ENCODE measurements around the gene NUDT6.
A peak's percentile ranks its signal among the peaks of the same experiment; 100 is the strongest.
"Not testable (repeated sequence)": the region's sequence is repeated elsewhere in the genome, so short reads cannot be mapped to it uniquely, and the experiment has no call there.

Gene NUDT6

DNA sequence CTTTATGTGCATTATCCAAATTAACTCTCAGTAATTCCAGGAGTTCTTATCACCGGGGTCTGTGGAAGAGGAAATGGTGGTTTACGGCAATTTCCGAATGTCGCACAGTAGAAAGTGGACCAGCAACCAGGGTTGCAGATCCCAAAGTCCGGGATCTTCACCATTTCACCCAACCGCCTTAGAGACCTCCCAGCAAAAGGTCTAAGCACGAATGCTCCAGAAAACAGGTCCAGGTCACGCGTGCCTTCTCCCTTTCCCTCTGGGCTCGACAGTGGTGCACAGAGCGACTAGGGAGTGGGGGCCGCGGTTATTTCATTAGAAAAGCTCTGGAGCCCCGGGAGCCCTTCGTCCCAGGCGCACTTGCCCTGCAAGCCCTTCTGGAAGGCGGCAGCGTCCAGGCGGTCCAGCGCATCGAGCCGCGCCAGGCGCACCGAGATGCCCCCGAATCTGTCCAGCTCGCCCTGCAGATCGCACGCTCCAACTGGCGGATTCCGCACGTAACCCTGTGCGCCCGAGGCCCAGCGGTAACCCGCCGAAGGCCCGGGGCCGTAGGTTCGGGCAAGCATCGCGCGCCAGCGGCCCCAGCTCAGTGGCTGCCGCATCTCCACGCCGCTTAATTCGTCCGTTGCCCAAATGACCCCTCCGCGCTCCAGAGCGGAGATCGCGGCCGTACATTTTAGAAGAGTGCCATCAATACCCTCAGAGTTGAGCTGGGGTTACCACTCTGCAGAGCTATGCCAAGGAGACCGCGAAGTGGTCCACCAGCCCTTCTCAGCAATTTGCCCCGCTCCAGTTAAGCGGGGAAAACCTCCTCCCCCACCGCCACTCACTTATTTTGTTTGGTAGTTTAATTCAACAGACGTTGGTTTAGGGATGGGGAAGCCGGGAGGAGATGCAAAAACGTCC, at the start of gene NUDT6:
Gene NUDT6, minus strand, starts transcription at position 627 of the 906 bp plus-strand sequence. Its CDS starts 25 bp downstream, at position 602.
- peak; percentile 66 for DNase-seq

- DNase-seq: no peak
Measured at GRCh38 chr4:122968227-122968812, 45.9 kb upstream of the NUDT6 start.

GRCh38 chr4:122967231-122967630, 44.8 kb upstream of the NUDT6 start:
- no peak for DNase-seq

- no peak for DNase-seq
Measured at GRCh38 chr4:122966201-122966600, 43.8 kb upstream of the NUDT6 start.

GRCh38 chr4:122963216-122963615, 40.8 kb upstream of the NUDT6 start:
- DNase-seq: no peak

DNA sequence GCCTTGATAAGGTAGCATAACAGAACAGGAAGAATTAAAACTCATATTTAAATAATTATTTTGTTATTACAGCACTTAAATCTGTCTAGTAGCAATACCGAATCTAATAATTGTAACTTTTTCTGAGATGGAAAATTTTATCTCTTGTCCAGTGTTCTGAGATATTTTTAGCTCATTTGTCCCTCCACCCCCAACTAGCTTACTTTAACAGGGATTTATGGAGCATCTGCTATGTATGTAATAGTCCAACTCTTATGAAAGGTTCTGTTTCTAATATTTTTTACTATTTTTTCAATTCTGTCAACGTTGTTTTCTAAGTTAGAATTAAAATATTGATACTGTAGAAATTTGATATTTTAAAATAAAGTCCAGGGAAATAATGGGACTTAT, 38.2 kb upstream of the NUDT6 start:
- DNase-seq: no peak

- DNase-seq: no peak
Measured at GRCh38 chr4:122959981-122960610, 37.7 kb upstream of the NUDT6 start.

DNA sequence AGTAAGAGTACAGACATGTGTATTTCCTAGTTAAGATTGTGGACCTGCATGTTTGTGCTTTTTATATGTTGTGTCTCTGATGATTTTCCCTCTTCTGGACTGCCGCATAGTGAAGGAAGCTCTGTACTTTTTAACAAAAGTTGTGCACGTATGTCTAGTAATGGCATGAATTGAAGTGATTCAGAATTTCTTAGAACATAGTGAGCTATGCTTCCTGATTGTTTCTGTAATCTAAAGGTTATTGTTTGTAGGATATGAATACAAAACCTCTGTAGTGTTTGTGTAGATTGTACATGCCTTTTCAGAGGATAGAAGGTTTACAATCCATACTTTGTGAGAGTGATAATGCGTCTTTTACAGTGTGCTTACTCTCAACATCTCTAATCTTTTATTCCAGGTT, 37.0 kb upstream of the NUDT6 start:
- DNase-seq: no peak

GRCh38 chr4:122958505-122958904, 36.1 kb upstream of the NUDT6 start:
- DNase-seq: no peak

DNA sequence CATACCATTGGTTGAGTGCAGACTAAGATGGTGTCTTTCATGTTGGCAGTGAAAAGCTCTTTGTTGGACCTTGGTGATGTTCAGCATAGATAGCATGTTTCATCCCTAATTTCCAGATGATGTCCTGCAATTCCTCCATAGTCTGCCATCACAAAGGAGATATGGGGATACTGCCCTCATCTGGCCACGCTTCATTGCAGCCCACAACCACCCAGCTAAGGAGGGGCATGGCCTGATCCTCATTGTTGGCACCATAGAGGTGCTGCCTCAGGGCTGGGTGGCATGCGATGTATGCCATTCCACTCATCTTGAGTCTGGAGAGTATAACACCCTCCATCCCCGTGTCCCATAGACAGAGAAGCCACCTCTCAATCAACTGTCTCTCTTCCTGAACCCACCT, 31.5 kb upstream of the NUDT6 start:
- no peak for DNase-seq

- no peak for DNase-seq
Measured at GRCh38 chr4:122952028-122952427, 29.6 kb upstream of the NUDT6 start.

GRCh38 chr4:122948671-122949070, 26.3 kb upstream of the NUDT6 start:
- DNase-seq: no peak

DNA sequence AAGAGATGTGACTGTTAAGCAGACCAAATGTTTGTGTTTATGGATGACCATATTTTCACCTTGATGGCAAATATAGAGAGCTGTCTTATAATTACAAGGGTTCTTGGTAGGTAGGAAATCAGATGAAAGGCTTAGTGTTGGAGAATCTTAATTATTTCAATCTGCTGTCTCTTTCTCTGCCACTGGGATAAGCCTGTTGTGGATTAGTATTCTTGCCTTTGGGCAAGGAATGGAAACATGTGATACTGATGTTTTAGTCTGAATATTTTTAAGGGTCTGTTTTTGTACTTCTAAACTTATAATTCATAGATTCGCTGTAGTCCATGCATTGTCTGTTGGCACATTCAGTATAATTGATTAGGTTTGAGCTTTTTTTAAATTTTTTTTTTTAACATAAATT, 23.7 kb upstream of the NUDT6 start:
- no peak for DNase-seq

DNA sequence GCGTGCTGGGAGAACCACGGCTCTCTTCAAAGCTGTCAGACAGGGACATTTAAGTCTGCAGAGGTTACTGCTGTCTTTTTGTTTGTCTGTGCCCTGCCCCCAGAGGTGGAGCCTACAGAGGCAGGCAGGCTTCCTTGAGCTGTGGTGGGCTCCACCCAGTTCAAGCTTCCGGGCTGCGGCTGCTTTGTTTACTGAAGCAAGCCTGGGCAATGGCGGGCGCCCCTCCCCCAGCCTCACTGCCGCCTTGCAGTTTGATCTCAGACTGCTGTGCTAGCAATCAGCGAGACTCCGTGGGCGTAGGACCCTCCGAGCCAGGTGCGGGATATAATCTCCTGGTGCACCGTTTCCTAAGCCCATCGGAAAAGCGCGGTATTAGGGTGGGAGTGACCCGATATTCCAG, 22.7 kb upstream of the NUDT6 start:
- DNase-seq: not testable (repeated sequence)

GRCh38 chr4:122932763-122933162, 10.4 kb upstream of the NUDT6 start:
- DNase-seq: no peak

DNA sequence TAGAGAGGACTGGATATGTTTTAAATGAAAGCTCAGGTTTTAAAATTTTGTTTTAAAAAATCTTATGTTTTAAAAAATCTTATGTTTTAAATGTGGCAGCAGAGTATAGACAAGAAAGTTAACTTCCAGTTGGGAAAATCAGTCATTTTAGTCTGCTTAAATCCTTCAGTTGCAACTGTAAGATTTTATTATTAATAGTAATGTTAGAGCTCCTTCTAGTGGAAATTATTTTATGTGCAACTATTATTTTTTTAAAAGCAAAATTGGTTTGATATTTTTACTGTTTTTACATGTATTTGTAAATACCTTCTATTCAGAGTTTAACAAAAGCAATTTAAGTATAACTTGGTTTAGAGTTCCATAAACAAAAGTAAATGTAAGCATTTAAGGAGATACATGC, 8.5 kb upstream of the NUDT6 start:
- no peak for DNase-seq

- DNase-seq: no peak
Measured at GRCh38 chr4:122928930-122929329, 6.5 kb upstream of the NUDT6 start.

DNA sequence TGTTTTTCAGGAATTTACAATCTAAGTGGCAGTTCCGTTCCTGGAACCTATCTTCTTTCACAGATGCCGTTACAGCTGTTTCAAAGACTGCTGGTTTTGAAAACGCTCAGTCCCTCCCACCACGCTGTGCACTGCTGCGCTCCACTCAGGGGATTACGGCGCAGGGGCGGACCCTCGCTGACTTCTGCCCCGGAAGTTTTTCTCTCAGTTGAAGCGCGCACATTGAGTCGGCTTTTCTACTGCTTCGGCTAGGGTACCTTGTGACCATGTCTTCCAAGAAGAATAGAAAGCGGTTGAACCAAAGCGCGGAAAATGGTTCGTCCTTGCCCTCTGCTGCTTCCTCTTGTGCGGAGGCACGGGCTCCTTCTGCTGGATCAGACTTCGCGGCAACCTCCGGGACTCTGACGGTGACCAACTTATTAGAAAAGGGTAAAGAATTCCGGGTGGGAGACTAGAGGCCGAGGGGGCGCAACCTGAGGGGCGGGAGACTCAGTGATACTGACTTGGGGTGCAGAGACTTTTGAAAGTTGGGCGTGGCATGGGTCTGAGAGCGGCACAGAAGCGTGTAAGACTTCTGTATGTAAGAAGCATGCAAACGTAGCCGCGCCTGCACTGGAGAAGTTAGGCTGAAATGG, 597 bp upstream of the NUDT6 start:
- peak; percentile 93 for DNase-seq

DNA sequence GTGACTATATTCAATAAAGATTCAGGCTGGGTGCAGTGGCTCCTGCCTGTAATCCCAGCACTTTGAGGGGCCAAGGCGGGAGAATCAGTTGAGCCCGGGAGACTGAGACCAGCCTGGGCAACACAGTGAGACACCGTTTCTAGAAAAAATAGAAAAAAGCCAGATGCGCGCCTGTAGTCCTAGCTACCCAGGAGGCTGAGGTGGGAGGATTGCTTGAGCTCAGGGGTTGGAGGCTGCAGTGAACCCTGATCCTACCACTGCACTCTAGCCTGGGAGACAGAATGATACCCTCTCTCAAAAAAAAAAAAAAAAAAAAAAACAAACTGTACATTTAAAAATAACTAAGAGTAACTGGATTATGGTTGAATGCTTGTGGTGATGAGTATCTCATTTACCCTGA, 1.1 kb downstream of the NUDT6 start:
- DNase-seq: no peak

- DNase-seq: no peak
Measured at GRCh38 chr4:122920473-122920872, 1.9 kb downstream of the NUDT6 start.

- DNase-seq: no peak
Measured at GRCh38 chr4:122917731-122918130, 4.7 kb downstream of the NUDT6 start.

GRCh38 chr4:122914938-122915337, 7.5 kb downstream of the NUDT6 start:
- no peak for DNase-seq

GRCh38 chr4:122914292-122914904, 8.0 kb downstream of the NUDT6 start:
- DNase-seq: no peak

All from left hindlimb (tissue), 1 donor.